K562 (cell line): ENCODE measurements around the gene PLEKHM2. TPM values are rescaled to one million over a fixed set of nuclear protein-coding genes. Genes with fewer than 3 reads are reported as not detected.

Experiments used
- ATAC-seq: fragments of 200-7000 bp; cut with Tn5 transposase; 3 replicates; pipeline ENCODE4 v1.9.1; 2020; ENCODE audit warnings: moderate library complexity
- BruUV-seq: library from RNA; stranded (reverse); fragments of 400-500 nt; replicated peaks from 2 replicates; lab custom pipeline; 2021; lab: Mats Ljungman, UMichigan
- CTCF ChIA-PET: fragments of 300-600 bp; formaldehyde crosslinking; extraction: SDS; loops from one replicate; lab custom pipeline; 2021; ENCODE audit warnings: low intra/inter-chr PET ratio; lab: Yijun Ruan, JAX
- POLR2A ChIA-PET: fragments of 300-600, 350-650 bp; sonication (Branson Sonifier 250); formaldehyde crosslinking; extraction: SDS; loops from one replicate; lab custom pipeline; 2021; ENCODE audit warnings: antibody characterized with exemption, inconsistent platforms; lab: Yijun Ruan, JAX
- DNase-seq, 4 experiments: peaks; one replicate each; pipeline versions ENCODE4 v3.0.0 to v3.0.0-alpha.2; 2011 to 2018; ENCODE audit warnings: low spot score in 3 of 4, mixed read lengths in 3 of 4; ENCODE audit errors: extremely low read depth in 1 of 4
- FAIRE-seq: peaks from 2 replicates; lab custom pipeline; 2011; peaks lifted over from hg19 to GRCh38; lab: Jason Lieb, UNC
- H2AFZ ChIP-seq: 2 replicates; pipeline ENCODE4 v1.6.0; 2011; ENCODE audit warnings: low read depth, low read length, control low read depth, inconsistent platforms
- H3K27ac ChIP-seq: fragments of 200-600 bp; 3 replicates; pipeline ENCODE4 v1.8.0; 2011; ENCODE audit warnings: low read depth, mild to moderate bottlenecking, control low read depth, inconsistent platforms, low read length, moderate library complexity, mixed read lengths; ENCODE audit errors: extremely low read depth
- H3K27me3 ChIP-seq, 2 experiments: fragments of 300-600 bp in 1 of 2; 2 replicates in 1 of 2; 3 replicates in 1 of 2; pipeline versions ENCODE4 v1.6.0 to v1.8.0; 2011; ENCODE audit warnings: inconsistent platforms in 2 of 2, low read length in 2 of 2, mild to moderate bottlenecking in 1 of 2, mixed read lengths in 1 of 2, moderate library complexity in 1 of 2; ENCODE audit not compliant: control insufficient read depth in 2 of 2, insufficient read depth in 2 of 2
- H3K36me3 ChIP-seq: fragments of 300-600 bp; 3 replicates; pipeline ENCODE4 v1.8.0; 2011; ENCODE audit warnings: mild to moderate bottlenecking, low read length, inconsistent platforms; ENCODE audit not compliant: control insufficient read depth, insufficient read depth
- H3K4me1 ChIP-seq, 2 experiments: fragments of 200-600 bp in 1 of 2; replicated peaks in 1 of 2; 2 replicates in 1 of 2; 3 replicates in 1 of 2; pipeline versions ENCODE4 v1.5.1 to v1.8.0; 2011; ENCODE audit warnings: inconsistent platforms in 2 of 2, low read length in 2 of 2, mild to moderate bottlenecking in 1 of 2, mixed read lengths in 1 of 2, moderate library complexity in 1 of 2; ENCODE audit not compliant: control insufficient read depth in 2 of 2, insufficient read depth in 2 of 2
- H3K4me2 ChIP-seq: 2 replicates; pipeline ENCODE4 v1.6.1; 2011; ENCODE audit warnings: low read length, control low read depth, inconsistent platforms, mixed read lengths; ENCODE audit not compliant: insufficient read depth
- H3K4me3 ChIP-seq: fragments of 200-600 bp; sonication (generic), shearing (Covaris generic); 2 replicates; pipeline ENCODE4 v1.5.1; 2016; ENCODE audit warnings: control low read depth, inconsistent platforms
- H3K79me2 ChIP-seq: fragments of 200-600 bp; 3 replicates; pipeline ENCODE4 v1.8.0; 2011; ENCODE audit warnings: low read length, inconsistent platforms; ENCODE audit not compliant: control insufficient read depth, insufficient read depth
- H3K9ac ChIP-seq, 2 experiments: 2 replicates each; pipeline versions ENCODE4 v1.6.0 to v1.6.1; 2011; ENCODE audit warnings: low read depth in 2 of 2, low read length in 2 of 2, control low read depth in 1 of 2, inconsistent platforms in 1 of 2, mild to moderate bottlenecking in 1 of 2, mixed read lengths in 1 of 2; ENCODE audit not compliant: insufficient read depth in 1 of 2
- H3K9me1 ChIP-seq: one replicate; pipeline ENCODE4 v1.6.0; 2011; ENCODE audit warnings: inconsistent platforms, mild to moderate bottlenecking, low read length, moderate library complexity; ENCODE audit not compliant: control insufficient read depth, insufficient read depth
- H3K9me3 ChIP-seq: replicated peaks from 2 replicates; pipeline ENCODE4 v1.5.1; 2011; ENCODE audit warnings: low read depth, low read length, inconsistent platforms; ENCODE audit not compliant: control insufficient read depth, insufficient read depth
- H4K20me1 ChIP-seq: replicated peaks from 2 replicates; pipeline ENCODE4 v1.6.1; 2011; ENCODE audit warnings: low read length, inconsistent platforms, mixed read lengths; ENCODE audit not compliant: control insufficient read depth, insufficient read depth
- BRF1 ChIP-seq: IDR thresholded peaks from 3 replicates; pipeline ENCODE4 v1.6.1; 2011; ENCODE audit warnings: borderline replicate concordance, mild to moderate bottlenecking; ENCODE audit not compliant: insufficient read length; ENCODE audit errors: extremely low read depth
- C11orf30 ChIP-seq: fragments of 450-650 bp; IDR thresholded peaks from 2 replicates; pipeline ENCODE4 v1.6.1; 2016; ENCODE audit warnings: low read depth, mild to moderate bottlenecking
- ELF4 ChIP-seq: fragments of 450-650 bp; formaldehyde crosslinking; IDR thresholded peaks from 2 replicates; pipeline ENCODE4 v1.4.0; 2022; ENCODE audit warnings: missing genetic modification characterization
- TCF7L2 ChIP-seq: fragments of 150-350 bp; IDR thresholded peaks from 2 replicates; pipeline ENCODE4 v1.6.1; 2016; ENCODE audit warnings: low read depth, mild to moderate bottlenecking, low read length, moderate library complexity
- ZFP36 ChIP-seq: fragments of 150-350 bp; IDR thresholded peaks from 2 replicates; pipeline ENCODE4 v1.6.1; 2018; ENCODE audit warnings: low read length, low read depth; ENCODE audit not compliant: partially characterized antibody
- ZNF589 ChIP-seq: fragments of 200-800 bp; sonication (Bioruptor generic); IDR thresholded peaks from 2 replicates; pipeline ENCODE4 v1.6.1; 2016; ENCODE audit warnings: low read depth, missing genetic modification characterization, missing compliant biosample characterization
- WGBS: fragments of 100-300 bp; shearing (Covaris generic); methylation state at CpG from one replicate; pipeline ENCODE4 v1.1.6; 2016; ENCODE audit warnings: low coverage, mixed read lengths; ENCODE audit not compliant: insufficient coverage; ENCODE audit errors: missing lambda C conversion rate; 5-methylcytosine and 5-hydroxymethylcytosine counted together
- in situ Hi-C: fragments of 300-500 bp; cut with MboI; formaldehyde crosslinking; loops from 4 replicates; pipeline ENCODE4 v1.15.0; 2018; ENCODE audit warnings: inconsistent platforms, mixed read lengths
- intact Hi-C: fragments of 100-400 bp; cut with micrococcal nuclease; formaldehyde crosslinking; loops from 2 replicates; pipeline ENCODE4 v1.14.2; 2022
- polyA plus RNA-seq, 8 experiments: library from polyadenylated mRNA; depleted of rRNA in 4 of 8; stranded (reverse) in 5 of 8; unstranded in 3 of 8; fragments of >200 nt; fragmentation: Nextera tagmentation in 2 of 8; fragmentation: Illumina TruSeq in 1 of 8; extraction: Ambion mirVana in 2 of 8; extraction: Trizol in 1 of 8; gene quantifications; 2 replicates each; pipeline versions ENCODE4 v1.2.1 to v1.2.3, GENCODE V29; 2011 to 2014; ENCODE audit warnings: inconsistent platforms in 1 of 8, missing spikeins in 1 of 8
- total RNA-seq, 7 experiments: library from RNA; depleted of rRNA in 6 of 7; stranded (reverse); fragments of >200 nt in 6 of 7; fragmentation: Illumina TruSeq in 2 of 7; extraction: Trizol in 2 of 7; gene quantifications; 2 replicates each; pipeline versions ENCODE4 v1.2.1 to v1.2.3, GENCODE V29; 2011 to 2021; ENCODE audit warnings: low replicate concordance in 1 of 7
- TF ChIP-seq, protein P1 (sequence below), 2 experiments: fragments of 200-800 bp in 1 of 2; sonication (Bioruptor generic) in 1 of 2; sonication (generic) in 1 of 2; formaldehyde crosslinking in 1 of 2; IDR thresholded peaks in 1 of 2; conservative IDR thresholded peaks in 1 of 2; 2 replicates each; pipeline versions ENCODE4 v1.5.0 to v1.6.1; 2016 to 2020; ENCODE audit warnings: missing compliant biosample characterization in 1 of 2, missing genetic modification characterization in 1 of 2, missing genetic modification reagents in 1 of 2
- TF ChIP-seq, protein P2 (sequence below): fragments of 250-450 bp; sonication (Bioruptor Pico); IDR thresholded peaks from 2 replicates; pipeline ENCODE4 v1.9.0; 2021; ENCODE audit warnings: mild to moderate bottlenecking, inconsistent platforms
- TF ChIP-seq, protein P3 (sequence below): sonication (generic); formaldehyde crosslinking; IDR thresholded peaks from 2 replicates; pipeline ENCODE4 v1.8.0; 2022; ENCODE audit warnings: missing genetic modification reagents, mild to moderate bottlenecking, borderline replicate concordance
- TF ChIP-seq, protein P4 (sequence below): sonication (generic); formaldehyde crosslinking; IDR thresholded peaks from 2 replicates; pipeline ENCODE4 v1.8.0; 2022; ENCODE audit warnings: missing genetic modification reagents, mild to moderate bottlenecking, borderline replicate concordance
- TF ChIP-seq, protein P5 (sequence below): fragments of 250-450 bp; sonication (Bioruptor Pico); IDR thresholded peaks from 2 replicates; pipeline ENCODE4 v1.5.1; 2021; ENCODE audit warnings: mild to moderate bottlenecking

Gene PLEKHM2
- total and polyA plus RNA-seq, 9 of the 15 experiments (the other 6 are each of a cell fraction or from before 2014, with no cell fraction given): 0.27 to 63.7 (median 33.2) TPM

DNA sequence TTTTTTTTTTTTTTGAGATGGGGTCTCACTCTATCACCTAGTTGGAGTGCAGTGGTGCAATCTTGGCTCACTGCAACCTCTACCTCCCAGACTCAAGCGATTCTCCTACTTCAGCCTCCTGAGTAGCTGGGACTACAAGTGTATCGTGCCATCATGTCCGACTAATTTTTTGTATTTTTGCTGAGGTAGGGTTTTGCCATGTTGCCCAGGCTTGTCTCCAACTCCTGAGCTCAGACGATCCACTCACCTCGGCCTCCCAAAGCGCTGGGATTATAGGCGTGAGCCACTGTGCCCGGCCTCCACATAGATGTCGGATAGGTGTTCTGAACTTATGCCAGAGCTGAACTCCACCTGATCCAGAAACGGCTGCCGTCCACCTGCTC is 21.1 kb downstream of the PLEKHM2 start (continued):
- TF ChIP-seq, protein P1, sequence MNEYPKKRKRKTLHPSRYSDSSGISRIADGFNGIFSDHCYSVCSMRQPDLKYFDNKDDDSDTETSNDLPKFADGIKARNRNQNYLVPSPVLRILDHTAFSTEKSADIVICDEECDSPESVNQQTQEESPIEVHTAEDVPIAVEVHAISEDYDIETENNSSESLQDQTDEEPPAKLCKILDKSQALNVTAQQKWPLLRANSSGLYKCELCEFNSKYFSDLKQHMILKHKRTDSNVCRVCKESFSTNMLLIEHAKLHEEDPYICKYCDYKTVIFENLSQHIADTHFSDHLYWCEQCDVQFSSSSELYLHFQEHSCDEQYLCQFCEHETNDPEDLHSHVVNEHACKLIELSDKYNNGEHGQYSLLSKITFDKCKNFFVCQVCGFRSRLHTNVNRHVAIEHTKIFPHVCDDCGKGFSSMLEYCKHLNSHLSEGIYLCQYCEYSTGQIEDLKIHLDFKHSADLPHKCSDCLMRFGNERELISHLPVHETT (CRISPR knock-in tag; conservative IDR thresholded peaks at IDR 0.05 in 1 of 2, IDR thresholded peaks at IDR 0.05 in 1 of 2): no peak
- TF ChIP-seq C11orf30 (peak; percentile 59; the same call in 1 of the 2 replicates), ELF4 (CRISPR knock-in tag) (no peak)

DNA sequence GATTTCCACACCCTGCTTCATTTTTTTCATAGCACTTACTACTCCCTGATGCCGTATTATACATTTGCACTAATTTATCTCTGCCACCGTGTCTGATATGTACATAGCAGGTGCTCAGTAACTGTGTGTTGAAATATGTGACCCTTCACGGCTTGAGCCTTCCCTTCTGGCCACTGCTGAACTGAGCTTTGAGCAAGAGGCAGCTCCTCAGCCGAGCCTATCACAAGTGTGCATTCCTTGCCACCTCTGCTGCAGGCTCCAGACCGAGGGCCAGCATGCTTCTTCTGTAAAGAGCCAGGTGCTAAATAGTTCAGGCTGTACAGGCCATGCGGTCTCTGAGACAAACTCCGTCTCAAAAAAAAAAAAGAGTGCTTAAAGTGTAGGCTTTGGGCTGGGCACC is 22.6 kb downstream of the PLEKHM2 start:
- intact Hi-C loops (no loop called here), in situ Hi-C loops (no loop called here)
- POLR2A ChIA-PET: interaction anchor here (0.6 to 1.2 kb wide), 3 partner anchors 13 to 56 kb away, joined by 3 to 4 read pairs (median 4); no protein-coding TSS in a partner anchor
- TF ChIP-seq, protein P2, sequence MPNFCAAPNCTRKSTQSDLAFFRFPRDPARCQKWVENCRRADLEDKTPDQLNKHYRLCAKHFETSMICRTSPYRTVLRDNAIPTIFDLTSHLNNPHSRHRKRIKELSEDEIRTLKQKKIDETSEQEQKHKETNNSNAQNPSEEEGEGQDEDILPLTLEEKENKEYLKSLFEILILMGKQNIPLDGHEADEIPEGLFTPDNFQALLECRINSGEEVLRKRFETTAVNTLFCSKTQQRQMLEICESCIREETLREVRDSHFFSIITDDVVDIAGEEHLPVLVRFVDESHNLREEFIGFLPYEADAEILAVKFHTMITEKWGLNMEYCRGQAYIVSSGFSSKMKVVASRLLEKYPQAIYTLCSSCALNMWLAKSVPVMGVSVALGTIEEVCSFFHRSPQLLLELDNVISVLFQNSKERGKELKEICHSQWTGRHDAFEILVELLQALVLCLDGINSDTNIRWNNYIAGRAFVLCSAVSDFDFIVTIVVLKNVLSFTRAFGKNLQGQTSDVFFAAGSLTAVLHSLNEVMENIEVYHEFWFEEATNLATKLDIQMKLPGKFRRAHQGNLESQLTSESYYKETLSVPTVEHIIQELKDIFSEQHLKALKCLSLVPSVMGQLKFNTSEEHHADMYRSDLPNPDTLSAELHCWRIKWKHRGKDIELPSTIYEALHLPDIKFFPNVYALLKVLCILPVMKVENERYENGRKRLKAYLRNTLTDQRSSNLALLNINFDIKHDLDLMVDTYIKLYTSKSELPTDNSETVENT: no peak
- TF ChIP-seq ZNF589 (CRISPR knock-in tag) (no peak), ZFP36 (no peak), BRF1 (no peak), TCF7L2 (no peak)
- TF ChIP-seq, protein P3, sequence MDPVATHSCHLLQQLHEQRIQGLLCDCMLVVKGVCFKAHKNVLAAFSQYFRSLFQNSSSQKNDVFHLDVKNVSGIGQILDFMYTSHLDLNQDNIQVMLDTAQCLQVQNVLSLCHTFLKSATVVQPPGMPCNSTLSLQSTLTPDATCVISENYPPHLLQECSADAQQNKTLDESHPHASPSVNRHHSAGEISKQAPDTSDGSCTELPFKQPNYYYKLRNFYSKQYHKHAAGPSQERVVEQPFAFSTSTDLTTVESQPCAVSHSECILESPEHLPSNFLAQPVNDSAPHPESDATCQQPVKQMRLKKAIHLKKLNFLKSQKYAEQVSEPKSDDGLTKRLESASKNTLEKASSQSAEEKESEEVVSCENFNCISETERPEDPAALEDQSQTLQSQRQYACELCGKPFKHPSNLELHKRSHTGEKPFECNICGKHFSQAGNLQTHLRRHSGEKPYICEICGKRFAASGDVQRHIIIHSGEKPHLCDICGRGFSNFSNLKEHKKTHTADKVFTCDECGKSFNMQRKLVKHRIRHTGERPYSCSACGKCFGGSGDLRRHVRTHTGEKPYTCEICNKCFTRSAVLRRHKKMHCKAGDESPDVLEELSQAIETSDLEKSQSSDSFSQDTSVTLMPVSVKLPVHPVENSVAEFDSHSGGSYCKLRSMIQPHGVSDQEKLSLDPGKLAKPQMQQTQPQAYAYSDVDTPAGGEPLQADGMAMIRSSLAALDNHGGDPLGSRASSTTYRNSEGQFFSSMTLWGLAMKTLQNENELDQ (CRISPR knock-in tag): no peak
- TF ChIP-seq, protein P4, sequence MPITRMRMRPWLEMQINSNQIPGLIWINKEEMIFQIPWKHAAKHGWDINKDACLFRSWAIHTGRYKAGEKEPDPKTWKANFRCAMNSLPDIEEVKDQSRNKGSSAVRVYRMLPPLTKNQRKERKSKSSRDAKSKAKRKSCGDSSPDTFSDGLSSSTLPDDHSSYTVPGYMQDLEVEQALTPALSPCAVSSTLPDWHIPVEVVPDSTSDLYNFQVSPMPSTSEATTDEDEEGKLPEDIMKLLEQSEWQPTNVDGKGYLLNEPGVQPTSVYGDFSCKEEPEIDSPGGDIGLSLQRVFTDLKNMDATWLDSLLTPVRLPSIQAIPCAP: no peak
- TF ChIP-seq, protein P5, sequence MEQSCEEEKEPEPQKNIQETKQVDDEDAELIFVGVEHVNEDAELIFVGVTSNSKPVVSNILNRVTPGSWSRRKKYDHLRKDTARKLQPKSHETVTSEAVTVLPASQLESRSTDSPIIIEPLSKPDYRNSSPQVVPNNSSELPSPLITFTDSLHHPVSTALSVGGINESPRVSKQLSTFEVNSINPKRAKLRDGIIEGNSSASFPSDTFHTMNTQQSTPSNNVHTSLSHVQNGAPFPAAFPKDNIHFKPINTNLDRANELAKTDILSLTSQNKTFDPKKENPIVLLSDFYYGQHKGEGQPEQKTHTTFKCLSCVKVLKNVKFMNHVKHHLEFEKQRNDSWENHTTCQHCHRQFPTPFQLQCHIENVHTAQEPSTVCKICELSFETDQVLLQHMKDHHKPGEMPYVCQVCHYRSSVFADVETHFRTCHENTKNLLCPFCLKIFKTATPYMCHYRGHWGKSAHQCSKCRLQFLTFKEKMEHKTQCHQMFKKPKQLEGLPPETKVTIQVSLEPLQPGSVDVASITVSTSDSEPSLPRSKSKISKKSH (CRISPR knock-in tag): no peak

More for the DNA sequence above, 22.6 kb downstream of the PLEKHM2 start:
- H3K9ac ChIP-seq: no peak overlapping the region
- H3K27me3 ChIP-seq: no peaks in the 10 kb centered on the region
- H3K27ac ChIP-seq: no peak overlapping the region
- no peak for DNase-seq
- WGBS: 85% methylated on average over 7 of the region's 7 CpGs
- no peak for ATAC-seq
- no peak overlapping the region for H3K4me3 ChIP-seq
- no peak overlapping the region for H2AFZ ChIP-seq
- H3K4me2 ChIP-seq: no peak overlapping the region
- peaks cover 24% of the 10 kb centered on the region; the same call in 2 of the 3 replicates for H3K36me3 ChIP-seq
- peaks cover 54% of the 10 kb centered on the region for H3K79me2 ChIP-seq
- H3K4me1 ChIP-seq: peaks cover 0 to 11% of the 10 kb centered on the region in 2 experiments; a peak in 2 of 5 replicates
- FAIRE-seq: no peak
- peaks cover 4% of the 10 kb centered on the region for H4K20me1 ChIP-seq
- no peaks in the 10 kb centered on the region for H3K9me1 ChIP-seq
- no TSS peak for BruUV-seq
- no peaks in the 10 kb centered on the region for H3K9me3 ChIP-seq
- CTCF ChIA-PET: no interaction called here
